Esophagus (tissue), 2 donors: Measurements from ENCODE around the gene SPINT2. TPM values are rescaled to one million over a fixed set of nuclear protein-coding genes. Genes with fewer than 3 reads are reported as not detected.

Experiments used
- H3K27ac ChIP-seq, 2 donors: one replicate each; pipeline ENCODE4 v1.5.1; 2013; ENCODE audit warnings: low read depth in 2 of 2, mild to moderate bottlenecking in 2 of 2, inconsistent platforms in 1 of 2, low read length in 1 of 2, moderate library complexity in 1 of 2
- H3K27me3 ChIP-seq, 2 donors: one replicate each; pipeline ENCODE4 v1.6.1; 2013; ENCODE audit warnings: low read length in 2 of 2, control low read depth in 1 of 2, mild to moderate bottlenecking in 1 of 2; ENCODE audit not compliant: insufficient read depth in 2 of 2, control insufficient read depth in 1 of 2
- H3K36me3 ChIP-seq, 2 donors: one replicate each; pipeline ENCODE4 v1.6.1; 2013; ENCODE audit warnings: low read length in 1 of 2; ENCODE audit not compliant: control insufficient read depth in 2 of 2, insufficient read depth in 2 of 2
- H3K4me1 ChIP-seq, 2 donors: one replicate each; pipeline ENCODE4 v1.6.1; 2013; ENCODE audit warnings: low read length in 1 of 2; ENCODE audit not compliant: control insufficient read depth in 2 of 2, insufficient read depth in 2 of 2
- H3K4me3 ChIP-seq, 2 donors: one replicate each; pipeline ENCODE4 v1.5.1; 2013; ENCODE audit warnings: low read length in 2 of 2, mild to moderate bottlenecking in 2 of 2, low read depth in 1 of 2, moderate library complexity in 1 of 2
- H3K9me3 ChIP-seq, 2 donors: one replicate each; pipeline ENCODE4 v1.6.1; 2013; ENCODE audit warnings: mild to moderate bottlenecking in 2 of 2, low read depth in 1 of 2, low read length in 1 of 2, moderate library complexity in 1 of 2; ENCODE audit not compliant: control insufficient read depth in 2 of 2, insufficient read depth in 1 of 2
- WGBS, 2 donors: extraction: QIAGEN DNeasy Blood & Tissue Kit; methylation state at CpG; one replicate each; pipeline ENCODE4 v1.1.7; 2013; 5-methylcytosine and 5-hydroxymethylcytosine counted together
- polyA plus RNA-seq, 2 donors: library from polyadenylated mRNA; stranded (reverse); fragments of 200-250 nt; gene quantifications; one replicate each; pipeline ENCODE4 v1.2.3, GENCODE V29; 2013
- donor health status: healthy with polysubstance abuse.
- donor health status: Bipolar disorder and iron deficiency.

SPINT2 gene
- polyA plus RNA-seq, 2 donors, result 230 to 334 TPM

DNA sequence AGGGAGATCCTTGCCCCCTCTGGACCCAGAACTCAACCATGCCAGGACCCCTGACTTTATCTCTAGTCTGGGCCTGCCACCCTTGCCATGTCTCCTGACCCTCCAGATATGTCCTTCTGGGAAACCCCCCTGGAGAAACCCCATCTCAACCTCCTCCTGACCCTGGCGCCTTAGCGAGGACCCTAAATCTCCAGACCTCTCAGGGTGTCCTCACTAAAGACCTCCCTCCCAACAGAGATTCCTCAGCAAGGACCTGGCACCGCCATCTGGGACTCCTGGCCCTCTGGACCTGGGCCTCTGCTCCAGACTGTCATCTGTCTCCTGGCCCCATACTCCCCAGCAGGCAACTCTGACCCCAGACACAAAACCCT is 56.6 kb downstream of the SPINT2 start:
- 87 to 88% methylated on average over 3 of the region's 3 CpGs for WGBS, 2 donors
- Histone ChIP-seq H3K27ac (peak overlapping the region; percentile 83 to 93), H3K36me3 (peaks cover 0 to 10% of the 10 kb centered on the region in 2 donors), H3K9me3 (no peaks in the 10 kb centered on the region), H3K4me3 (peak overlapping the region; percentile 71 to 72), H3K4me1 (peaks cover 2 to 16% of the 10 kb centered on the region in 2 donors), H3K27me3 (no peaks in the 10 kb centered on the region)

DNA sequence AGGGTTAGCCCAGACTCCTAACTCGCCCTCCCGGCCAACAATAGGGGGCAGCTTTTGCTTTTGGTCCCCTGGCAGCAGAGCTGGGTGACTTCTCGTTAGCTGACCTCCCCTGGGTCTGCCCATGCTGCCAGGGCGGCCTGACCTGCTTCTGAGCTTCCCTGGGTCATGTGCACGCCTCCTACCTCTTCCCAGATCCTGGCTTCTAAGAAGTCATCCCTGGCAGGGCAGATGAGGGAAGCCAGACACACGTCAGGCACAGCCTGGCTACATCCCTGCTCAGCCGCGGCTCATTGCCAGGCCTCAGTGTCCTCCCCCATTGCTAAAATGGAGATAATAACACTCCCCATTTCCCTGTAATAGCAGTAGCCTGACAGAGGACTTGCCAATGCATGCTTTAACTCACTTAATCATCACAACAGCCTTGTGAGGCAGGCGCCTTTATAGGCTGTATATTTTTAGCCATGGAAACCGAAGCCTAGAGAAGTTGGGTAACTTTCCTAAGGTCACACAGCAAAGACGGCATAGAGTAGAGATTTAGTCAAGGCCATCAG is 57.3 kb downstream of the SPINT2 start:
- H3K36me3 ChIP-seq, result peaks cover 0 to 14% of the 10 kb centered on the region in 2 donors
- no peaks in the 10 kb centered on the region for H3K9me3 ChIP-seq
- peak overlapping the region; percentile 20 to 72 for H3K4me3 ChIP-seq
- 37 to 49% methylated on average over 11 of the region's 11 CpGs for WGBS, 2 donors
- no peaks in the 10 kb centered on the region for H3K27me3 ChIP-seq
- H3K27ac ChIP-seq, result peak overlapping the region; percentile 83 to 93
- H3K4me1 ChIP-seq, result peaks cover 2 to 16% of the 10 kb centered on the region in 2 donors

DNA sequence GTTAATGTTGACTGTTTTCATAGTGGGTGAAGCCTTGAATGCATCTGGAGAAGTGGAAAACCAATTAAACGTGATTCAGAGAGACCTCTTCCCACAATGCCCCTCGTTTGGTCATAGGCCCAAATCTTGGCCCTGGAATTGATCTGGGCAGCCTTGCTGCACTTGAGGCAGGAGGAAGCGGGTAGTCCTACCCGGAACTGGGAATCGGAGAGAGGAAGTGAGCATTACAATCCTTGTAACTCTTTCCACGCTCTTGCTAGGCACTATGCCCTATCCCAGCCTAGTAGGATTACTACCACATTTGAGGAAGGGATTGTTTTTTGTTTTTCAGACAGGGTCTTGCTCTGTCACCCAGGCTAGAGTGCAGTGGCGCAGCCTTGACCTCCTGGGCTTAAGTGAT is 58.9 kb downstream of the SPINT2 start:
- no peaks in the 10 kb centered on the region for H3K27me3 ChIP-seq
- peak overlapping the region in 1 of 2 donors; percentile 18 for H3K27ac ChIP-seq
- peaks cover 2 to 16% of the 10 kb centered on the region in 2 donors for H3K4me1 ChIP-seq
- WGBS, 2 donors, result 66 to 78% methylated on average over 7 of the region's 7 CpGs
- peaks cover 5 to 29% of the 10 kb centered on the region in 2 donors for H3K36me3 ChIP-seq
- H3K4me3 ChIP-seq, result no peak overlapping the region
- no peaks in the 10 kb centered on the region for H3K9me3 ChIP-seq

DNA sequence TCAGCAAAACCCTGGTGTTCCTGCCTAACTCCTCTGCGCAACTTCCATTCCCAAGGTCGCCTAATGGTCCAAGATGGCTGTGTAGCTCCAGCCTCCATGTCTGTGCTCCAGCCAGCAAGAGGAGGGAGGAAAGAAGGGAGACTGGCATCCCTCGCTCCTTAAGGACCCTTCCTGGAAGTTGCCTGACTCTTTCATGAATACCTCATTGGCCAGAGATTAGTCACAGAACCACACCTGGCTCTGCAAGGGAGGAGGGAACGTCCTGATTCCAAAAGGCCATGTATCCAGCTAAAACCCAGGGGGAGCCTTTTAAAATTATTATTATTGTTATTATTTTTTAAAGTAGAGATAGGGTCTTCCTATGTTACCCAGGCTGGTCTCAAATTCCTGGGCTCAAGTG is 60.1 kb downstream of the SPINT2 start:
- WGBS, 2 donors, result 76 to 81% methylated on average over 4 of the region's 4 CpGs
- peak overlapping the region in 1 of 2 donors; percentile 75 for H3K27ac ChIP-seq
- peaks cover 5 to 32% of the 10 kb centered on the region in 2 donors for H3K36me3 ChIP-seq
- H3K4me3 ChIP-seq, result no peak overlapping the region
- peaks cover 2 to 9% of the 10 kb centered on the region in 2 donors for H3K4me1 ChIP-seq
- no peaks in the 10 kb centered on the region for H3K27me3 ChIP-seq
- no peaks in the 10 kb centered on the region for H3K9me3 ChIP-seq

DNA sequence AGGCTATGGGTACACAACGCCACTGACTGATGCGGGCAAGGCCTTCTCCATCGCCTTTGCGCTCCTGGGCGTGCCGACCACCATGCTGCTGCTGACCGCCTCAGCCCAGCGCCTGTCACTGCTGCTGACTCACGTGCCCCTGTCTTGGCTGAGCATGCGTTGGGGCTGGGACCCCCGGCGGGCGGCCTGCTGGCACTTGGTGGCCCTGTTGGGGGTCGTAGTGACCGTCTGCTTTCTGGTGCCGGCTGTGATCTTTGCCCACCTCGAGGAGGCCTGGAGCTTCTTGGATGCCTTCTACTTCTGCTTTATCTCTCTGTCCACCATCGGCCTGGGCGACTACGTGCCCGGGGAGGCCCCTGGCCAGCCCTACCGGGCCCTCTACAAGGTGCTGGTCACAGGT is 62.2 kb downstream of the SPINT2 start:
- Histone ChIP-seq H3K36me3 (peaks cover 5 to 32% of the 10 kb centered on the region in 2 donors), H3K27ac (no peak overlapping the region)
- WGBS, 2 donors, result 95% methylated on average over 22 of the region's 22 CpGs

DNA sequence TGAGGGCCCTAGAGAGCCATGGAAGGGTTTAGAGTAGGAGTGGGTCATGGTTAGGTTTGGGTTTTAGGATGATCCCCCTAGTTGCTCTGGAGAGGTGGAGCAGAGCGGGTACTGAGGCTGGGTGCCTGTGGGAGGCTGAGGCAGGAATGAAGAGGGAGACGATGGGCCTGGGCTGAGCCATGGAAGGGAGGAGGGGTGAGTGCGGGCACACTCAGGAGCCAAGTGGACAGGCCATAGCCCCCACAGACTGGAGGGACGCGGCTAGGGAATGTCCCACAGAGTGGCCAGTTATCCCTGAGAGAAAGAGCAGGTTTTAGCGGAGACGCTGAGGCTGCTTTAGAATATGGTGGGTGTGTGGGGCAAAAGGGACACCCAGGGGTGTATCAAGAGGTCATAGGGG is 65.3 kb downstream of the SPINT2 start:
- Histone ChIP-seq H3K4me3 (no peak overlapping the region), H3K9me3 (no peaks in the 10 kb centered on the region), H3K36me3 (peaks cover 5 to 28% of the 10 kb centered on the region in 2 donors), H3K27ac (no peak overlapping the region), H3K4me1 (no peaks in the 10 kb centered on the region), H3K27me3 (no peaks in the 10 kb centered on the region)
- WGBS, 2 donors, result 96 to 98% methylated on average over 7 of the region's 7 CpGs

More for the DNA sequence above, 62.2 kb downstream of the SPINT2 start:
- Histone ChIP-seq H3K4me1 (peaks cover 2 to 3% of the 10 kb centered on the region in 2 donors), H3K27me3 (no peaks in the 10 kb centered on the region), H3K4me3 (no peak overlapping the region), H3K9me3 (no peaks in the 10 kb centered on the region)

DNA sequence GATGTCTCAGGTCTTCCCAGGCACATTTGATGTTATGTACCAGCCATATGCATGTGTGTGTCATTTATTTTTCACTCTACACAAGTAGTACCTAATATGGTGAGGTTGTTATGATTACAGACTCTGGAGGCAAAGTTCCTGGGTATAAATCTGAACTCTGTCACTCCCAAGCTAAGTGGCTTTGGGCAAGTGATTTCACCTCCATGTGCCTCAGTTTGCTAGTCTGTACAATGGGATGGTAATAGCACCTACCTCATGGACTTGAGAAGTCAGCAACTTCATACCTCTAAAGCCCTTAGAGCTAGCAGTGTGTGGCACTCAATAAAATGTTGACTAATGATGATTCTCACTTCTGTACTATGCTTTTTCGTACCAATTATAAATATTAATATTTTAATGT is 67.4 kb downstream of the SPINT2 start:
- H3K36me3 ChIP-seq, result peaks cover 5 to 18% of the 10 kb centered on the region in 2 donors
- no peaks in the 10 kb centered on the region for H3K9me3 ChIP-seq
- H3K27me3 ChIP-seq, result no peaks in the 10 kb centered on the region
- H3K4me1 ChIP-seq, result no peaks in the 10 kb centered on the region
- WGBS, 2 donors, result 83 to 93% methylated on average over 1 of the region's 1 CpG
- H3K4me3 ChIP-seq, result no peak overlapping the region
- no peak overlapping the region for H3K27ac ChIP-seq

DNA sequence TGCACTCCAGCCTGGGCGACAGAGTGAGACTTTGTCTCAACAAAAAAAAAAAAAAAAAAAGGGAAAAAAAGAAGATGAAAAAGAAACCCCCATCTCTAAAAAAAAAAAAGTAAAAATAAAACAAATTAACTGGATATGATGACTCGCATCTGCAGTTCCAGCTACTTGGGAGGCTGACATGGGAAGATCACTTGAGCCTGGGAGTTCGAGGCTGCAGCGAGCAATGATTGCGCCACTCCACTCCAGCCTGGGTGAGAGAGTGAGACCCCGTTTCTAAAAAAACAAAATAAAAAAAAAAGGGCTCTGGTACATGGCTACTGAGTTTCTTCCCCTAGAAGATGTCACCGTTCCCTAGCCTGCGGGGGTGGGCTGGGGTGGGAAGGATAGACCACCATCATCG is 68.9 kb downstream of the SPINT2 start:
- Histone ChIP-seq H3K4me1 (peaks cover 0 to 5% of the 10 kb centered on the region in 2 donors), H3K27ac (no peak overlapping the region), H3K27me3 (no peaks in the 10 kb centered on the region), H3K9me3 (no peaks in the 10 kb centered on the region), H3K4me3 (no peak overlapping the region), H3K36me3 (peaks cover 0 to 2% of the 10 kb centered on the region in 2 donors)
- 88 to 90% methylated on average over 9 of the region's 9 CpGs for WGBS, 2 donors

DNA sequence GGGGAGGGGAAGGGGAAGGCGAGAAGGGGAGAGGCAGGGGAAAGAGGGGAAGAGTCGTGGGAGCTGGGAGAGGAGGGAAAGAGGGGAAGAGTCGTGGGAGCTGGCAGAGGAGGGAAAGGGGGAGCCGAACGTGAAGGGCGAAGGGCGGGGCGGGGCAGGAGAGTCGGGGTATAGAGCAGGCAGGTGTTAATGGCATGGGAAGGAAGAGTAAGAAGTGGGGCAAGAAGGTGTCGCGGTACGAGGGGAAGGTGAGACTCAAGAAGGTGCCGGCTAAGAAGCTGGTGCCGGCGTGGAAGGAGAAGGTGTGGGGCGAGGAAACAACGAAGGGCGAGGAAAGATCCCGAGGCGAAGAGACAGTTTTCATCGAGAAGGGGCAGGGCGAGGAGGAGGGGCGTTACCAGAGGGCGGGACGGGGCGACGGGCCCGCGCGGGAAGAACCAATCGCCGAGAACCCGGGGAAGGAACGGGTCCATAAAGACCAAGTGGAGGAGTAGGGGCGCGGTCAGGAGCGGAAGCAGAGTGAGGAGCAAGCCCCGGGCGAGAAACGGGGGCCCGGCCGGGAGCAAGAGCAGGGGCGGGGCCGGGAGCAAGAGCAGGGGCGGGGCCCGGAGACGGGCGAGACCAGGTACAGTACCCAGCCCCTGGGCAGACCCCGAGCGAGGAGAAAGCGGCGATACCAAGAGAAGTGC is 71.7 kb downstream of the SPINT2 start:
- Histone ChIP-seq H3K27me3 (no peaks in the 10 kb centered on the region), H3K27ac (peak overlapping the region; percentile 98 to 100), H3K4me1 (peaks cover 0 to 5% of the 10 kb centered on the region in 2 donors), H3K36me3 (peaks cover 0 to under 1% of the 10 kb centered on the region in 2 donors), H3K4me3 (peak overlapping the region; percentile 59 to 83), H3K9me3 (no peaks in the 10 kb centered on the region)
- WGBS, 2 donors, result 0 to 1% methylated on average over 52 of the region's 52 CpGs
